NCI-H226 (cell line): ENCODE measurements around the gene BIN2.
A peak's percentile ranks its signal among the peaks of the same experiment; 100 is the strongest.

Source experiments
- DNase-seq: peaks from one replicate; pipeline ENCODE4 v3.0.0-alpha.2; 2015

Gene BIN2

GRCh38 chr12:51253276-51253675 is 70.7 kb downstream of the BIN2 start:
- no peak for DNase-seq

- no peak for DNase-seq
Measured at GRCh38 chr12:51247523-51248206, 76.3 kb downstream of the BIN2 start.

- DNase-seq = peak; percentile 49
Measured at GRCh38 chr12:51246254-51246853, 77.6 kb downstream of the BIN2 start.

DNA sequence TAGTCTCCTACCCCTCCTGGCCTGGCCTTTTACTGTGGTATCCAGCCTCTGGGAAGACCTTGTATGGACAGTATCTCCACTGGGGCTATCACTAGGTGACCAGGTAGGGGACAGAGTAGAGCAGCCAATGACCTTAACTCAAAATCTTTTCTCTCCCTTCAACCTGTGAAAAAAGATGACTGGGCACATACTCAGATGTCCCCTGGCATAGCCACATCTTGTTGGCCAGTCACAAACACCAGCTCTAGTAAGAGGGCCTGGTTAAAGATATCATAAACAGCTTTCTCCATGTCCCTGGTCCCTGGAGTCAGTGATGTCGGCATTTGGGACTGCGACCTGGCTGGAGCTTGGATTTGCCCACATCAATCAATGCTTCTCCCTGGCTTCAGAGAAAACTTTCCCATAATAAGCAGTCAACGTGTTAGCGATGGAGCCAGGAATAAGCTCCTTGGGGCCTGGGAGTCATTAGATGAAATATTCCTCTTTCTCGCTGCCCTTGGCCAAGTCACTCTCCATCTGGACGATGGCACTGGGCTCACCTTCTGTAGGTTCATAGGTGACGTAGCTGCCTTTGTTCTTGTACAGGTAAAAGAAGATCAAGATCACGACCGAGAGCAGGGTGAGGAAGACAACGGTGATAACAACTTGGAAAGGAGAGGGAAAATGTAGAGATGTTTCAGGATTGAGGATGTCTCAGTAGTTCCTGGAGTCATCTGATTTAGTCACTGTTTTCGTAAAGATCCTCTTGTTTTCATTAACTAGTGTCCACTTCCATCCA is 78.3 kb downstream of the BIN2 start:
- DNase-seq = no peak

DNA sequence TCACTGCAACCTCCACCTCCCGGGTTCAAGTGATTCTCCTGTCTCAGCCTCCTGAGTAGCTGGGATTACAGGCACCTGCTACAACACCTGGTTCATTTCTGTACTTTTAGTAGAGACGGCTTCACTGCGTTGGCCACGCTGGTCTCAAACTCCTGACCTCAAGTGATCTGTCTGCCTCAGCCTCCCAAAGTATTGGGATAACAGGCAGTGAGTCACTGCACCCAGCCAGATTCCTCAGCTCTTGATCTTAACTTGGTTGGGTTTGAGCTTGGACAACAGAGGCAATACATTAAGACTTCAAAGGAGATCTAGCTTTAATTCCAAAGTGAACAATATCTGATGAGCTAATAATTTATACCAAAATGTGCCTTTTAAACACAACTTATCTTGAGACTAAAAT is 79.7 kb downstream of the BIN2 start:
- DNase-seq = no peak

DNA sequence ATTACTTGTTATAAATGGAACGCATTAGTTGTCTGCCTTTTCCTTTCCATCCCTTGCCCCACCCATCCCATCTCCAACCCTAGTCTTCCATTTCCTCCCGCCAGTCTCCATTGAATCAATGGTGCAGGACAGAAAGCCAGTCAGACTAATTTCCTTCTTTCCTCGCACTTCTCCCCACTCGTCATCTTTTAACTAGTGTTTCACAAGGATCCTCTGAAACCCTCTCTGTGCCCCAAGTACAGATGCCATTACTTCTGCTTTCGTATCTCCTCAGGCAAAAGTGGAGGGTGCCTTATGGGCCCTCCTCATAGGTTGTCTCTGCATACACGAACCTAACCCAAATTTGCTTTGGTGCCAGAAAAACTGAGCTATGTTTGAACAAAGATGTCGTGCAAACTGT is 81.1 kb downstream of the BIN2 start:
- DNase-seq = no peak

DNA sequence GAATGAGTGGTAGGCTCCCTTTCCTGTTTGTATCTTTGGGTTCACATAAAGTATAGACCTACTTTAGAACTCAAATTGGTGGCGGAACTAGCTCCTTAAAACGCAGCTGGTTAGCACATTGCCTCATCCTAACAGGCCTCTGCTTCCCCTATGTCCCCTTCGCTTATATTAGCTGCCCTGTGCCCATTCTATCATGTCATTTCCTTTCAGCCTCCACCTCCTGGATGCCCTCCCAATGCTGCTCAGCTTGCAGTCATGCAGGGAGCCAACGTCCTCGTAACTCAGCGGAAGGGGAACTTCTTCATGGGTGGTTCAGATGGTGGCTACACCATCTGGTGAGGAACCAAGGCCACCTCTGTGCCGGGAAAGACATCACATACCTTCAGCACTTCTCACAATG is 81.9 kb downstream of the BIN2 start:
- DNase-seq = no peak

- DNase-seq = peak; percentile 41
Measured at GRCh38 chr12:51240971-51241370, 83.0 kb downstream of the BIN2 start.

GRCh38 chr12:51238510-51239334 is 85.3 kb downstream of the BIN2 start, which contains the start of gene DAZAP2:
TSS of gene DAZAP2 (plus strand) at chr12:51238826. CDS start at chr12:51238908, 82 bp downstream.
- peak; percentile 95 for DNase-seq

- DNase-seq = no peak
Measured at GRCh38 chr12:51238037-51238509, 85.9 kb downstream of the BIN2 start.

DNA sequence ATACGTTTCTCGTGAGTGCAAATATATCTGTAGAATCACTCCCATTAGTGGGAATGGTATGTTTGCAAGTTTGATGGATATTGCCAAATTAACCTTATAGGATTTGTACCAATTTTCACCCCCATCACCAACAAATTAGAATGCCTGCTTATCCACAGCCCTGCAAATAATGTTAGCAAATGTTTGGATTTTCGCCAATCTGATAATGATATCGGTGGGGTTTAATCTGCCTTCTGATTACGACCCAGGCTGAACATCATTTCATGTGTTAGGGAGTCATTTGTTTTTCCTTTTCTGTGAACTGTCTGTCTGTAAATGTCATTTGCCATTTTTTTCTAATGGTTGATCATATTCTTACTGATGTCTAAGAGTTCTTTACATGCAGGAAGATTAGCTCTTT is 89.4 kb downstream of the BIN2 start:
- no peak for DNase-seq

GRCh38 chr12:51232642-51233041 is 91.3 kb downstream of the BIN2 start:
- no peak for DNase-seq
